ENCODE data around the gene RNF223.

- TF ChIP-seq ISL1 (CRISPR knock-in tag; IDR thresholded peaks at IDR 0.05) = no peak
- TF ChIP-seq RARB (CRISPR knock-in tag; IDR thresholded peaks at IDR 0.05) = no peak
- TF ChIP-seq CREB5 (CRISPR knock-in tag; IDR thresholded peaks at IDR 0.05; ENCODE audit: low read depth) = no peak
- TF ChIP-seq ZNF8 (CRISPR knock-in tag; IDR thresholded peaks at IDR 0.05) = no peak
- no peak for TF ChIP-seq TOX (CRISPR knock-in tag; IDR thresholded peaks at IDR 0.05; ENCODE audit: borderline replicate concordance)
- TF ChIP-seq, protein P1, sequence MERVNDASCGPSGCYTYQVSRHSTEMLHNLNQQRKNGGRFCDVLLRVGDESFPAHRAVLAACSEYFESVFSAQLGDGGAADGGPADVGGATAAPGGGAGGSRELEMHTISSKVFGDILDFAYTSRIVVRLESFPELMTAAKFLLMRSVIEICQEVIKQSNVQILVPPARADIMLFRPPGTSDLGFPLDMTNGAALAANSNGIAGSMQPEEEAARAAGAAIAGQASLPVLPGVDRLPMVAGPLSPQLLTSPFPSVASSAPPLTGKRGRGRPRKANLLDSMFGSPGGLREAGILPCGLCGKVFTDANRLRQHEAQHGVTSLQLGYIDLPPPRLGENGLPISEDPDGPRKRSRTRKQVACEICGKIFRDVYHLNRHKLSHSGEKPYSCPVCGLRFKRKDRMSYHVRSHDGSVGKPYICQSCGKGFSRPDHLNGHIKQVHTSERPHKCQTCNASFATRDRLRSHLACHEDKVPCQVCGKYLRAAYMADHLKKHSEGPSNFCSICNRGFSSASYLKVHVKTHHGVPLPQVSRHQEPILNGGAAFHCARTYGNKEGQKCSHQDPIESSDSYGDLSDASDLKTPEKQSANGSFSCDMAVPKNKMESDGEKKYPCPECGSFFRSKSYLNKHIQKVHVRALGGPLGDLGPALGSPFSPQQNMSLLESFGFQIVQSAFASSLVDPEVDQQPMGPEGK (CRISPR knock-in tag; IDR thresholded peaks at IDR 0.05; ENCODE audit: borderline replicate concordance) = no peak
- no peak for TF ChIP-seq ZNF70 (CRISPR knock-in tag; IDR thresholded peaks at IDR 0.05)
- no peak for TF ChIP-seq ARNTL (CRISPR knock-in tag; IDR thresholded peaks at IDR 0.05; ENCODE audit: borderline replicate concordance, low read depth)
Measured at GRCh38 chr1:1090424-1091343, 16.6 kb upstream of the RNF223 start.

All from SK-N-SH treated with all-trans-retinoic acid at 6 μM for 48 hours (cell line).